IMR-90 (cell line): ENCODE measurements around the gene SORL1. TPM values are rescaled to one million over a fixed set of nuclear protein-coding genes. Genes with fewer than 3 reads are reported as not detected.

Experiments
- ATAC-seq: fragments of 200-7000 bp; cut with Tn5 transposase; 2 replicates; pipeline ENCODE4 v1.9.1; 2020; ENCODE audit warnings: low read depth, mild to moderate bottlenecking, moderate library complexity
- BruUV-seq: library from RNA; stranded (reverse); fragments of 400-500 nt; replicated peaks from 2 replicates; lab custom pipeline; 2021; lab: Mats Ljungman, UMichigan
- CTCF ChIA-PET: fragments of 300-600 bp; formaldehyde crosslinking; extraction: SDS; loops from one replicate; lab custom pipeline; 2021; ENCODE audit warnings: antibody characterized with exemption; lab: Yijun Ruan, JAX
- POLR2A ChIA-PET: fragments of 300-600 bp; sonication (Branson Sonifier 250); formaldehyde crosslinking; loops from one replicate; lab custom pipeline; 2022; ENCODE audit warnings: antibody characterized with exemption; ENCODE audit not compliant: unreplicated experiment; lab: Charles Lee
- DNase-seq: peaks from one replicate; pipeline ENCODE4 v3.0.0; 2013
- H2AFZ ChIP-seq: replicated peaks from 2 replicates; pipeline ENCODE3; 2013; ENCODE audit warnings: low read length, mild to moderate bottlenecking; ENCODE audit not compliant: poor library complexity
- H2AK5ac ChIP-seq: 2 replicates; pipeline ENCODE4 v1.6.1; 2013; ENCODE audit warnings: low read depth, low read length, inconsistent platforms
- H2AK9ac ChIP-seq: replicated peaks from 2 replicates; pipeline ENCODE3; 2013; ENCODE audit warnings: mild to moderate bottlenecking, low read depth, low read length, moderate library complexity; ENCODE audit not compliant: poor library complexity
- H2BK120ac ChIP-seq: 2 replicates; pipeline ENCODE4 v1.6.1; 2013; ENCODE audit warnings: low read depth, low read length, inconsistent platforms
- H2BK15ac ChIP-seq: 3 replicates; pipeline ENCODE4 v1.6.1; 2013; ENCODE audit warnings: low read depth, low read length, inconsistent platforms
- H2BK20ac ChIP-seq: 2 replicates; pipeline ENCODE4 v1.6.1; 2013; ENCODE audit warnings: low read depth, mild to moderate bottlenecking, inconsistent platforms, low read length, moderate library complexity
- H2BK5ac ChIP-seq: 2 replicates; pipeline ENCODE4 v1.6.1; 2013; ENCODE audit warnings: mild to moderate bottlenecking, low read depth, low read length, inconsistent platforms; ENCODE audit not compliant: poor library complexity, severe bottlenecking
- H3K14ac ChIP-seq: replicated peaks from 2 replicates; pipeline ENCODE4 v1.6.1; 2013; ENCODE audit warnings: low read depth, low read length, inconsistent platforms
- H3K18ac ChIP-seq: 2 replicates; pipeline ENCODE4 v1.6.1; 2013; ENCODE audit warnings: low read depth, low read length, control low read depth
- H3K23ac ChIP-seq: 2 replicates; pipeline ENCODE4 v1.6.1; 2013; ENCODE audit warnings: low read depth, low read length, inconsistent platforms
- H3K27ac ChIP-seq: 2 replicates; pipeline ENCODE4 v1.5.1; 2013; ENCODE audit warnings: mild to moderate bottlenecking, control low read depth, low read length; ENCODE audit not compliant: insufficient read depth
- H3K27me3 ChIP-seq: 2 replicates; pipeline ENCODE4 v1.6.1; 2013; ENCODE audit warnings: low read length; ENCODE audit not compliant: control insufficient read depth, insufficient read depth
- H3K36me3 ChIP-seq: 2 replicates; pipeline ENCODE4 v1.6.1; 2013; ENCODE audit warnings: low read length, mixed read lengths; ENCODE audit not compliant: control insufficient read depth, insufficient read depth
- H3K4ac ChIP-seq: 2 replicates; pipeline ENCODE4 v1.6.1; 2013; ENCODE audit warnings: low read depth, low read length, inconsistent platforms
- H3K4me1 ChIP-seq: 2 replicates; pipeline ENCODE4 v1.6.1; 2013; ENCODE audit warnings: low read length, mixed read lengths; ENCODE audit not compliant: control insufficient read depth, insufficient read depth
- H3K4me2 ChIP-seq: 2 replicates; pipeline ENCODE4 v1.6.1; 2013; ENCODE audit warnings: low read depth, mild to moderate bottlenecking, control low read depth, low read length, moderate library complexity
- H3K4me3 ChIP-seq: 2 replicates; pipeline ENCODE4 v1.5.1; 2013; ENCODE audit warnings: low read depth, mild to moderate bottlenecking, control low read depth, low read length, moderate library complexity; ENCODE audit not compliant: insufficient read depth
- H3K56ac ChIP-seq: 2 replicates; pipeline ENCODE4 v1.6.1; 2013; ENCODE audit warnings: low read length, inconsistent platforms; ENCODE audit not compliant: insufficient read depth; ENCODE audit errors: extremely low read depth
- H3K79me1 ChIP-seq, 2 experiments: 2 replicates each; pipeline ENCODE4 v1.6.1; 2013; ENCODE audit warnings: low read length in 2 of 2, inconsistent platforms in 1 of 2, low read depth in 1 of 2
- H3K9ac ChIP-seq: 2 replicates; pipeline ENCODE4 v1.6.1; 2013; ENCODE audit warnings: low read depth, low read length, control low read depth
- H3K9me1 ChIP-seq: 2 replicates; pipeline ENCODE4 v1.6.1; 2013; ENCODE audit warnings: low read length, inconsistent platforms; ENCODE audit not compliant: insufficient read depth
- H3K9me3 ChIP-seq: 2 replicates; pipeline ENCODE4 v1.6.1; 2013; ENCODE audit warnings: low read length; ENCODE audit not compliant: control insufficient read depth, insufficient read depth
- H4K20me1 ChIP-seq: 2 replicates; pipeline ENCODE4 v1.6.1; 2013; ENCODE audit warnings: low read length, inconsistent platforms; ENCODE audit not compliant: insufficient read depth
- H4K5ac ChIP-seq: 2 replicates; pipeline ENCODE4 v1.6.1; 2013; ENCODE audit warnings: mild to moderate bottlenecking, low read depth, low read length, control low read depth
- H4K8ac ChIP-seq, 2 experiments: 2 replicates each; pipeline ENCODE4 v1.6.1; 2013; ENCODE audit warnings: low read depth in 2 of 2, low read length in 2 of 2, control low read depth in 1 of 2, inconsistent platforms in 1 of 2
- H4K91ac ChIP-seq: 2 replicates; pipeline ENCODE4 v1.6.1; 2013; ENCODE audit warnings: low read depth, low read length, inconsistent platforms; ENCODE audit not compliant: insufficient read depth
- CEBPB ChIP-seq: IDR thresholded peaks from 2 replicates; pipeline ENCODE4 v1.6.1; 2012; ENCODE audit warnings: low read depth, low read length, improper control_type of control experiment
- CHD1 ChIP-seq: IDR thresholded peaks from 2 replicates; pipeline ENCODE4 v1.6.1; 2012; ENCODE audit warnings: low read depth, low read length, improper control_type of control experiment
- FOS ChIP-seq: fragments of 150-350 bp; IDR thresholded peaks from 2 replicates; pipeline ENCODE4 v1.6.1; 2016; ENCODE audit warnings: low read depth, low read length
- MAFK ChIP-seq: IDR thresholded peaks from 2 replicates; pipeline ENCODE4 v1.6.1; 2012; ENCODE audit warnings: low read depth, low read length, improper control_type of control experiment
- NFE2L2 ChIP-seq: fragments of 150-350 bp; IDR thresholded peaks from 2 replicates; pipeline ENCODE4 v1.6.1; 2016; ENCODE audit warnings: low read depth, mild to moderate bottlenecking, low read length
- POLR2A ChIP-seq: IDR thresholded peaks from 2 replicates; pipeline ENCODE4 v1.6.1; 2012; ENCODE audit warnings: mild to moderate bottlenecking, low read depth, low read length
- RAD21 ChIP-seq: IDR thresholded peaks from 2 replicates; pipeline ENCODE4 v1.6.1; 2012; ENCODE audit warnings: low read length, improper control_type of control experiment
- RCOR1 ChIP-seq: IDR thresholded peaks from 2 replicates; pipeline ENCODE4 v1.6.1; 2012; ENCODE audit warnings: mild to moderate bottlenecking, low read length, improper control_type of control experiment; ENCODE audit not compliant: insufficient replicate concordance
- RFX5 ChIP-seq: IDR thresholded peaks from 2 replicates; pipeline ENCODE4 v1.8.0; 2012; ENCODE audit warnings: low read depth, mild to moderate bottlenecking, low read length, moderate library complexity
- SMC3 ChIP-seq: fragments of 150-350 bp; IDR thresholded peaks from 2 replicates; pipeline ENCODE4 v1.6.1; 2016; ENCODE audit warnings: low read depth, mild to moderate bottlenecking, antibody characterized with exemption, low read length, moderate library complexity
- WGBS, 2 experiments: methylation state at CpG; one replicate each; pipeline versions ENCODE4 v1.1.5 to v1.1.7; 2013; ENCODE audit warnings: missing lambda C conversion rate in 2 of 2; ENCODE audit not compliant: insufficient read length in 1 of 2; ENCODE audit errors: extremely low coverage in 2 of 2; 5-methylcytosine and 5-hydroxymethylcytosine counted together
- dilution Hi-C: fragments of 300-500 bp; cut with HindIII; formaldehyde crosslinking; loops from one replicate; pipeline ENCODE4 v1.14.3; 2018; ENCODE audit warnings: low sequenced_read_pairs; ENCODE audit not compliant: unreplicated experiment
- in situ Hi-C: fragments of 300-500 bp; cut with MboI; formaldehyde crosslinking; loops from 3 replicates; pipeline ENCODE4 v1.14.3; 2019; ENCODE audit warnings: low sequenced_read_pairs, inconsistent platforms, mixed read lengths
- intact Hi-C: fragments of 100-400 bp; cut with micrococcal nuclease; formaldehyde crosslinking; loops from 2 replicates; pipeline ENCODE4 v1.10.0; 2022
- polyA plus RNA-seq, 3 experiments: library from polyadenylated mRNA; depleted of rRNA; stranded (reverse); fragments of >200 nt; gene quantifications; 2 replicates each; pipeline ENCODE4 v1.2.3, GENCODE V29; 2012; ENCODE audit warnings: low replicate concordance in 1 of 3
- total RNA-seq: library from RNA; depleted of rRNA; stranded (reverse); fragments of >200 nt; gene quantifications from 2 replicates; pipeline ENCODE4 v1.2.3, GENCODE V29; 2012
- TF ChIP-seq, protein P1 (sequence below): fragments of 150-350 bp; IDR thresholded peaks from 2 replicates; pipeline ENCODE4 v1.6.1; 2017; ENCODE audit warnings: mild to moderate bottlenecking, antibody characterized with exemption, low read length, low read depth
- TF ChIP-seq, protein P2 (sequence below): fragments of 150-350 bp; IDR thresholded peaks from 2 replicates; pipeline ENCODE4 v1.6.1; 2016; ENCODE audit warnings: low read depth, mild to moderate bottlenecking, low read length, moderate library complexity, borderline replicate concordance
- TF ChIP-seq, protein P3 (sequence below): conservative IDR thresholded peaks from 2 replicates; pipeline ENCODE4 v1.5.1; 2012; ENCODE audit warnings: mild to moderate bottlenecking, low read depth, low read length, improper control_type of control experiment

Gene SORL1
- total and polyA plus RNA-seq, 2 of the 4 experiments (the other 2 are of a cell fraction) = 1.0 to 2.0 TPM

DNA sequence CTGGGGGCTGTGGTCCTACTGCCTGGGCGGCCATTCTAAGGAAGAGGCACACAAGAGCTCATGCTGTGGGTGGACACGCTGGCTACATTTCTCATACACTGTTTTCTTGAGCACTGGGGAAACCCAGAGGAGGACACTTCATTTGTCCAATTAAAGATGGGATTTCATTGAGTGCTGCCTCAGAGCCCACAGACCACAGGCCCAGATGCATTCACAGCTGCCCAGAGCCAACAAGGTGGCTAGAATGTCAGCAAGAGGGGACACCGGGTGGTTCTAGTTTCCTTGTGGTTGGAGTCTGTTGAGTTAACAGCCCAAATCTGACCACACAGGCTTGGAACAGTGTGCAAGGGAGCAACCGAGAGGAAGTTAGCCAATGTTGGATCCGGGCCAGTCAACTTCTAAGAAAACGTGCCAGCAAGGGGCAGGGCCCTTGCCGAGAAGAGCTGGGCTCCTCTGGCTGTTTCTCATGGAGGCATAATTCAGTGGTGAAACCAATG, 35.0 kb upstream of the SORL1 start:
- Histone ChIP-seq H3K4me2 (no peak overlapping the region), H3K9ac (no peak overlapping the region), H2AK9ac (peak overlapping the region; percentile 31), H3K4me3 (no peak overlapping the region), H2BK5ac (no peak overlapping the region), H4K20me1 (no peaks in the 10 kb centered on the region), H3K79me1 (no peaks in the 10 kb centered on the region), H3K9me3 (no peaks in the 10 kb centered on the region), H4K8ac (no peak overlapping the region), H3K23ac (no peak overlapping the region), H2AFZ (no peak overlapping the region), H3K27me3 (peaks cover 6% of the 10 kb centered on the region), H3K27ac (no peak overlapping the region), H3K9me1 (no peaks in the 10 kb centered on the region), H3K14ac (no peak overlapping the region), H3K56ac (no peak overlapping the region), H4K91ac (no peak overlapping the region), H2BK120ac (no peak overlapping the region), H2AK5ac (no peak overlapping the region), H3K18ac (no peak overlapping the region), H4K5ac (no peak overlapping the region), H3K4me1 (no peaks in the 10 kb centered on the region; the same call in 1 of the 2 replicates), H2BK20ac (no peak overlapping the region), H3K4ac (no peak overlapping the region), H3K36me3 (no peaks in the 10 kb centered on the region), H2BK15ac (no peak overlapping the region)
- in situ Hi-C loops (no loop called here), intact Hi-C loops (no loop called here), dilution Hi-C loops (no loop called here)
- WGBS, 2 experiments = 17% methylated on average over 2 of the region's 7 CpGs; no CpG with 5 or more reads in 1 of the 2 experiments
- CTCF ChIA-PET = no interaction called here
- no TSS peak for BruUV-seq
- ATAC-seq = peak; percentile 61
- TF ChIP-seq, protein P1, sequence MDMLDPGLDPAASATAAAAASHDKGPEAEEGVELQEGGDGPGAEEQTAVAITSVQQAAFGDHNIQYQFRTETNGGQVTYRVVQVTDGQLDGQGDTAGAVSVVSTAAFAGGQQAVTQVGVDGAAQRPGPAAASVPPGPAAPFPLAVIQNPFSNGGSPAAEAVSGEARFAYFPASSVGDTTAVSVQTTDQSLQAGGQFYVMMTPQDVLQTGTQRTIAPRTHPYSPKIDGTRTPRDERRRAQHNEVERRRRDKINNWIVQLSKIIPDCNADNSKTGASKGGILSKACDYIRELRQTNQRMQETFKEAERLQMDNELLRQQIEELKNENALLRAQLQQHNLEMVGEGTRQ = no peak
- no peak for TF ChIP-seq NFE2L2
- TF ChIP-seq, protein P2, sequence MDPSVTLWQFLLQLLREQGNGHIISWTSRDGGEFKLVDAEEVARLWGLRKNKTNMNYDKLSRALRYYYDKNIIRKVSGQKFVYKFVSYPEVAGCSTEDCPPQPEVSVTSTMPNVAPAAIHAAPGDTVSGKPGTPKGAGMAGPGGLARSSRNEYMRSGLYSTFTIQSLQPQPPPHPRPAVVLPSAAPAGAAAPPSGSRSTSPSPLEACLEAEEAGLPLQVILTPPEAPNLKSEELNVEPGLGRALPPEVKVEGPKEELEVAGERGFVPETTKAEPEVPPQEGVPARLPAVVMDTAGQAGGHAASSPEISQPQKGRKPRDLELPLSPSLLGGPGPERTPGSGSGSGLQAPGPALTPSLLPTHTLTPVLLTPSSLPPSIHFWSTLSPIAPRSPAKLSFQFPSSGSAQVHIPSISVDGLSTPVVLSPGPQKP = no peak
- TF ChIP-seq SMC3 = no peak
- TF ChIP-seq, protein P3, sequence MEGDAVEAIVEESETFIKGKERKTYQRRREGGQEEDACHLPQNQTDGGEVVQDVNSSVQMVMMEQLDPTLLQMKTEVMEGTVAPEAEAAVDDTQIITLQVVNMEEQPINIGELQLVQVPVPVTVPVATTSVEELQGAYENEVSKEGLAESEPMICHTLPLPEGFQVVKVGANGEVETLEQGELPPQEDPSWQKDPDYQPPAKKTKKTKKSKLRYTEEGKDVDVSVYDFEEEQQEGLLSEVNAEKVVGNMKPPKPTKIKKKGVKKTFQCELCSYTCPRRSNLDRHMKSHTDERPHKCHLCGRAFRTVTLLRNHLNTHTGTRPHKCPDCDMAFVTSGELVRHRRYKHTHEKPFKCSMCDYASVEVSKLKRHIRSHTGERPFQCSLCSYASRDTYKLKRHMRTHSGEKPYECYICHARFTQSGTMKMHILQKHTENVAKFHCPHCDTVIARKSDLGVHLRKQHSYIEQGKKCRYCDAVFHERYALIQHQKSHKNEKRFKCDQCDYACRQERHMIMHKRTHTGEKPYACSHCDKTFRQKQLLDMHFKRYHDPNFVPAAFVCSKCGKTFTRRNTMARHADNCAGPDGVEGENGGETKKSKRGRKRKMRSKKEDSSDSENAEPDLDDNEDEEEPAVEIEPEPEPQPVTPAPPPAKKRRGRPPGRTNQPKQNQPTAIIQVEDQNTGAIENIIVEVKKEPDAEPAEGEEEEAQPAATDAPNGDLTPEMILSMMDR = no peak
- no peak for TF ChIP-seq MAFK
- TF ChIP-seq FOS = no peak
- no peak for TF ChIP-seq RAD21
- no peak for TF ChIP-seq RCOR1
- TF ChIP-seq CEBPB = no peak
- no peak for TF ChIP-seq POLR2A
- TF ChIP-seq RFX5 = no peak
- no peak for TF ChIP-seq CHD1
- POLR2A ChIA-PET = no interaction called here
- peak; percentile 48 for DNase-seq
